ENCODE results near the gene NKIRAS1.

The NKIRAS1 gene

DNA sequence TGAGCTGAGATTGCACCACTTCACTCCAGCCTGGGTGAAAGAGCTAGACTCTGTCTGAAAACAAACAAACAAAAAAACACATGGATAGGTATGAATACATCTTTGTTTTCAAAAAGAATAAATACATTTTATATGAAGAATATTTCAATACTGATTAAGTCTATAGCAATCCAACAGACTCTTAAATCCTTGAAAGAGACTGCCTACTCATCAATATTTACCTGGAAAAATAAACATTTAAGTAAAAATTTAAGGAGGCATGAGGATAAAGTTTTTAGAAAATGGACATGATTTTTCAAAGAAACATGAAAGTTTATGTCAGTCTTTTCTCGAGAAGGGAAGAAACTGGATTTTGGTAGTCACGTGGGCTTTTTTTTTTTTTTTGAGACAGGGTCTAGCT is 5.4 kb downstream of the NKIRAS1 start:
- ATAC-seq: no peak
- TF ChIP-seq RARB (CRISPR knock-in tag; IDR thresholded peaks at IDR 0.05): no peak
- TF ChIP-seq, protein P1, sequence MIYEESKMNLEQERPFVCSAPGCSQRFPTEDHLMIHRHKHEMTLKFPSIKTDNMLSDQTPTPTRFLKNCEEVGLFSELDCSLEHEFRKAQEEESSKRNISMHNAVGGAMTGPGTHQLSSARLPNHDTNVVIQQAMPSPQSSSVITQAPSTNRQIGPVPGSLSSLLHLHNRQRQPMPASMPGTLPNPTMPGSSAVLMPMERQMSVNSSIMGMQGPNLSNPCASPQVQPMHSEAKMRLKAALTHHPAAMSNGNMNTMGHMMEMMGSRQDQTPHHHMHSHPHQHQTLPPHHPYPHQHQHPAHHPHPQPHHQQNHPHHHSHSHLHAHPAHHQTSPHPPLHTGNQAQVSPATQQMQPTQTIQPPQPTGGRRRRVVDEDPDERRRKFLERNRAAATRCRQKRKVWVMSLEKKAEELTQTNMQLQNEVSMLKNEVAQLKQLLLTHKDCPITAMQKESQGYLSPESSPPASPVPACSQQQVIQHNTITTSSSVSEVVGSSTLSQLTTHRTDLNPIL (CRISPR knock-in tag; IDR thresholded peaks at IDR 0.05; ENCODE audit: low read depth): no peak
- TF ChIP-seq, protein P2, sequence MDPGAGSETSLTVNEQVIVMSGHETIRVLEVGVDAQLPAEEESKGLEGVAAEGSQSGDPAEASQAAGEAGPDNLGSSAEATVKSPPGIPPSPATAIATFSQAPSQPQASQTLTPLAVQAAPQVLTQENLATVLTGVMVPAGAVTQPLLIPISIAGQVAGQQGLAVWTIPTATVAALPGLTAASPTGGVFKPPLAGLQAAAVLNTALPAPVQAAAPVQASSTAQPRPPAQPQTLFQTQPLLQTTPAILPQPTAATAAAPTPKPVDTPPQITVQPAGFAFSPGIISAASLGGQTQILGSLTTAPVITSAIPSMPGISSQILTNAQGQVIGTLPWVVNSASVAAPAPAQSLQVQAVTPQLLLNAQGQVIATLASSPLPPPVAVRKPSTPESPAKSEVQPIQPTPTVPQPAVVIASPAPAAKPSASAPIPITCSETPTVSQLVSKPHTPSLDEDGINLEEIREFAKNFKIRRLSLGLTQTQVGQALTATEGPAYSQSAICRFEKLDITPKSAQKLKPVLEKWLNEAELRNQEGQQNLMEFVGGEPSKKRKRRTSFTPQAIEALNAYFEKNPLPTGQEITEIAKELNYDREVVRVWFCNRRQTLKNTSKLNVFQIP (CRISPR knock-in tag; IDR thresholded peaks at IDR 0.05; ENCODE audit: borderline replicate concordance, low read depth): no peak
- no peak for TF ChIP-seq ZNF70 (CRISPR knock-in tag; IDR thresholded peaks at IDR 0.05)
- no peak for TF ChIP-seq TCF4 (CRISPR knock-in tag; IDR thresholded peaks at IDR 0.05; ENCODE audit: borderline replicate concordance)
- no peak for TF ChIP-seq ESRRG (CRISPR knock-in tag; IDR thresholded peaks at IDR 0.05)
- no peak for TF ChIP-seq GLIS3 (CRISPR knock-in tag; IDR thresholded peaks at IDR 0.05)
- TF ChIP-seq BACH2 (CRISPR knock-in tag; IDR thresholded peaks at IDR 0.05; ENCODE audit: borderline replicate concordance): no peak
- no peak for TF ChIP-seq ARNTL (CRISPR knock-in tag; IDR thresholded peaks at IDR 0.05; ENCODE audit: borderline replicate concordance, low read depth)
- TF ChIP-seq OSR1 (CRISPR knock-in tag; IDR thresholded peaks at IDR 0.05): no peak
- no peak for TF ChIP-seq TOX (CRISPR knock-in tag; IDR thresholded peaks at IDR 0.05; ENCODE audit: borderline replicate concordance)

DNA sequence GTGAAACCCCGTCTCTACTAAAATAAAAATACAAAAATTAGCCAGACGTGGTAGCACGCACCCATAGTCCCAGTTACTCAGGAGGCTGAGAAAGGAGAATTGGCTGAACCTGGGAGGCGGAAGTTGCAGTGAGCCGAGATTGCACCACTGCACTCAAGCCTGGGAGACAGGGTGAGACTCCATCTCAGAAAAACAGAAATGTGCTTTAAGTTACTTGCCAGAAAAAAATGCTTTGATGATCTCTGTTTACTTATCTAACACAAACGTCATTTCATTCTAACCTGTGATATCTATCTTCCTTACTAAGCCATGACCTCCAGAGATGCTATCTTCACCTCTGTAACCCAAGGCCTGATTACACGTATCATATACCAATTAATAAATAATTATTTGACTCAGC is 7.4 kb downstream of the NKIRAS1 start:
- TF ChIP-seq ZFP30 (CRISPR knock-in tag; IDR thresholded peaks at IDR 0.05): no peak
- TF ChIP-seq BACH2 (CRISPR knock-in tag; IDR thresholded peaks at IDR 0.05; ENCODE audit: borderline replicate concordance): no peak
- TF ChIP-seq ISL1 (CRISPR knock-in tag; IDR thresholded peaks at IDR 0.05): no peak
- TF ChIP-seq, protein P1 (CRISPR knock-in tag; IDR thresholded peaks at IDR 0.05; ENCODE audit: low read depth): no peak
- TF ChIP-seq, protein P2 (CRISPR knock-in tag; IDR thresholded peaks at IDR 0.05; ENCODE audit: borderline replicate concordance, low read depth): no peak
- ATAC-seq: no peak

DNA sequence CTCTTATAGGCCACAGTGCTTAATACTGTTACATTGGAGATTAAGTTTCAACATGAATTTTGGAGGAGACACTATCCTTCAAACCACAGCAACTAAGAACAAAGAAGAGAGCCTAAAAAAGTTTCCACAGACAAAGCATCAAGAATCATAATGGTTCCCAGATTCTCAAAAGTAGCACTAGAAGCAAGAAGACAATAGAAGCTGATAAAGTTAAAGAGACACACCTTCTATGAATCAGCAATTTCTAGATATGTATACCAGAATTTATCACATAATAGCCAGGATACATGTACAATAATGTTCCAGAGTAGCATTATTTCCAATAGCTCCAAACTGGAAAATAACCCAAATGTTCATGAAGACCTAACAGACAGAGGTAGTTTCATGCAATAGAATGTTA is 12.2 kb downstream of the NKIRAS1 start:
- no peak for TF ChIP-seq ZNF565 (CRISPR knock-in tag; conservative IDR thresholded peaks at IDR 0.05; ENCODE audit: low read depth)
- no peak for TF ChIP-seq ZNF8 (CRISPR knock-in tag; IDR thresholded peaks at IDR 0.05)
- TF ChIP-seq, protein P3, sequence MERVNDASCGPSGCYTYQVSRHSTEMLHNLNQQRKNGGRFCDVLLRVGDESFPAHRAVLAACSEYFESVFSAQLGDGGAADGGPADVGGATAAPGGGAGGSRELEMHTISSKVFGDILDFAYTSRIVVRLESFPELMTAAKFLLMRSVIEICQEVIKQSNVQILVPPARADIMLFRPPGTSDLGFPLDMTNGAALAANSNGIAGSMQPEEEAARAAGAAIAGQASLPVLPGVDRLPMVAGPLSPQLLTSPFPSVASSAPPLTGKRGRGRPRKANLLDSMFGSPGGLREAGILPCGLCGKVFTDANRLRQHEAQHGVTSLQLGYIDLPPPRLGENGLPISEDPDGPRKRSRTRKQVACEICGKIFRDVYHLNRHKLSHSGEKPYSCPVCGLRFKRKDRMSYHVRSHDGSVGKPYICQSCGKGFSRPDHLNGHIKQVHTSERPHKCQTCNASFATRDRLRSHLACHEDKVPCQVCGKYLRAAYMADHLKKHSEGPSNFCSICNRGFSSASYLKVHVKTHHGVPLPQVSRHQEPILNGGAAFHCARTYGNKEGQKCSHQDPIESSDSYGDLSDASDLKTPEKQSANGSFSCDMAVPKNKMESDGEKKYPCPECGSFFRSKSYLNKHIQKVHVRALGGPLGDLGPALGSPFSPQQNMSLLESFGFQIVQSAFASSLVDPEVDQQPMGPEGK (CRISPR knock-in tag; IDR thresholded peaks at IDR 0.05; ENCODE audit: borderline replicate concordance): no peak
- no peak for TF ChIP-seq CSDC2 (CRISPR knock-in tag; IDR thresholded peaks at IDR 0.05)
- TF ChIP-seq TOX (CRISPR knock-in tag; IDR thresholded peaks at IDR 0.05; ENCODE audit: borderline replicate concordance): no peak
- TF ChIP-seq TCF4 (CRISPR knock-in tag; IDR thresholded peaks at IDR 0.05; ENCODE audit: borderline replicate concordance): no peak
- TF ChIP-seq BACH2 (CRISPR knock-in tag; IDR thresholded peaks at IDR 0.05; ENCODE audit: borderline replicate concordance): no peak
- TF ChIP-seq, protein P1 (CRISPR knock-in tag; IDR thresholded peaks at IDR 0.05; ENCODE audit: low read depth): no peak
- no peak for TF ChIP-seq PPARA (CRISPR knock-in tag; IDR thresholded peaks at IDR 0.05; ENCODE audit: borderline replicate concordance)
- TF ChIP-seq, protein P4, sequence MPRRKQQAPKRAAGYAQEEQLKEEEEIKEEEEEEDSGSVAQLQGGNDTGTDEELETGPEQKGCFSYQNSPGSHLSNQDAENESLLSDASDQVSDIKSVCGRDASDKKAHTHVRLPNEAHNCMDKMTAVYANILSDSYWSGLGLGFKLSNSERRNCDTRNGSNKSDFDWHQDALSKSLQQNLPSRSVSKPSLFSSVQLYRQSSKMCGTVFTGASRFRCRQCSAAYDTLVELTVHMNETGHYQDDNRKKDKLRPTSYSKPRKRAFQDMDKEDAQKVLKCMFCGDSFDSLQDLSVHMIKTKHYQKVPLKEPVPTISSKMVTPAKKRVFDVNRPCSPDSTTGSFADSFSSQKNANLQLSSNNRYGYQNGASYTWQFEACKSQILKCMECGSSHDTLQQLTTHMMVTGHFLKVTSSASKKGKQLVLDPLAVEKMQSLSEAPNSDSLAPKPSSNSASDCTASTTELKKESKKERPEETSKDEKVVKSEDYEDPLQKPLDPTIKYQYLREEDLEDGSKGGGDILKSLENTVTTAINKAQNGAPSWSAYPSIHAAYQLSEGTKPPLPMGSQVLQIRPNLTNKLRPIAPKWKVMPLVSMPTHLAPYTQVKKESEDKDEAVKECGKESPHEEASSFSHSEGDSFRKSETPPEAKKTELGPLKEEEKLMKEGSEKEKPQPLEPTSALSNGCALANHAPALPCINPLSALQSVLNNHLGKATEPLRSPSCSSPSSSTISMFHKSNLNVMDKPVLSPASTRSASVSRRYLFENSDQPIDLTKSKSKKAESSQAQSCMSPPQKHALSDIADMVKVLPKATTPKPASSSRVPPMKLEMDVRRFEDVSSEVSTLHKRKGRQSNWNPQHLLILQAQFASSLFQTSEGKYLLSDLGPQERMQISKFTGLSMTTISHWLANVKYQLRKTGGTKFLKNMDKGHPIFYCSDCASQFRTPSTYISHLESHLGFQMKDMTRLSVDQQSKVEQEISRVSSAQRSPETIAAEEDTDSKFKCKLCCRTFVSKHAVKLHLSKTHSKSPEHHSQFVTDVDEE (CRISPR knock-in tag; IDR thresholded peaks at IDR 0.05): no peak
- no peak for TF ChIP-seq RARB (CRISPR knock-in tag; IDR thresholded peaks at IDR 0.05)
- TF ChIP-seq ZFP3 (CRISPR knock-in tag; IDR thresholded peaks at IDR 0.05): no peak
- TF ChIP-seq, protein P5, sequence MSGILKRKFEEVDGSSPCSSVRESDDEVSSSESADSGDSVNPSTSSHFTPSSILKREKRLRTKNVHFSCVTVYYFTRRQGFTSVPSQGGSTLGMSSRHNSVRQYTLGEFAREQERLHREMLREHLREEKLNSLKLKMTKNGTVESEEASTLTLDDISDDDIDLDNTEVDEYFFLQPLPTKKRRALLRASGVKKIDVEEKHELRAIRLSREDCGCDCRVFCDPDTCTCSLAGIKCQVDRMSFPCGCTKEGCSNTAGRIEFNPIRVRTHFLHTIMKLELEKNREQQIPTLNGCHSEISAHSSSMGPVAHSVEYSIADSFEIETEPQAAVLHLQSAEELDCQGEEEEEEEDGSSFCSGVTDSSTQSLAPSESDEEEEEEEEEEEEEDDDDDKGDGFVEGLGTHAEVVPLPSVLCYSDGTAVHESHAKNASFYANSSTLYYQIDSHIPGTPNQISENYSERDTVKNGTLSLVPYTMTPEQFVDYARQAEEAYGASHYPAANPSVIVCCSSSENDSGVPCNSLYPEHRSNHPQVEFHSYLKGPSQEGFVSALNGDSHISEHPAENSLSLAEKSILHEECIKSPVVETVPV (CRISPR knock-in tag; IDR thresholded peaks at IDR 0.05): no peak
- TF ChIP-seq ZC3H10 (CRISPR knock-in tag; IDR thresholded peaks at IDR 0.05): no peak
- TF ChIP-seq SNAI2 (CRISPR knock-in tag; IDR thresholded peaks at IDR 0.05): no peak
- TF ChIP-seq ISL1 (CRISPR knock-in tag; IDR thresholded peaks at IDR 0.05): no peak
- ATAC-seq: no peak

All from SK-N-SH treated with all-trans-retinoic acid at 6 μM for 48 hours (cell line).